Gastroesophageal sphincter (tissue), 3 donors: ENCODE results near the gene CDX2.

Experiments
- CTCF ChIP-seq, 4 experiments: fragments of 200-600 bp in 2 of 4; fragments of 450-650 bp in 2 of 4; sonication (generic) in 1 of 4; IDR thresholded peaks; one replicate each; pipeline ENCODE4 v1.5.1; 2017 to 2019; ENCODE audit warnings: antibody characterized with exemption in 4 of 4, mild to moderate bottlenecking in 2 of 4, moderate library complexity in 2 of 4
- EP300 ChIP-seq: sonication (generic); formaldehyde crosslinking; IDR thresholded peaks from one replicate; pipeline ENCODE4 v1.6.1; 2017; ENCODE audit warnings: antibody characterized with exemption, mild to moderate bottlenecking

- TF ChIP-seq CTCF (IDR thresholded peaks at IDR 0.05), result no peak
- no peak for TF ChIP-seq EP300
These were observed 12.4 kb downstream of the CDX2 start for GRCh38 chr13:27956576-27957300.
